MCF 10A (cell line): ENCODE data around the gene ZNF287. TPM values are rescaled to one million over a fixed set of nuclear protein-coding genes. Genes with fewer than 3 reads are reported as not detected.
"Not testable (repeated sequence)": the region's sequence is repeated elsewhere in the genome, so short reads cannot be mapped to it uniquely, and the experiment has no call there.

Experiments used
- BruUV-seq: library from RNA; stranded (reverse); fragments of 400-500 nt; replicated peaks from 2 replicates; lab custom pipeline; 2021; lab: Mats Ljungman, UMichigan
- CTCF ChIA-PET: fragments of 300-600 bp; sonication (Branson Sonifier 250); formaldehyde crosslinking; extraction: SDS; loops from one replicate; lab custom pipeline; 2021; ENCODE audit warnings: antibody characterized with exemption, inconsistent platforms; lab: Yijun Ruan, JAX
- POLR2A ChIA-PET: fragments of 300-600, 350-650 bp; sonication (Branson Sonifier 250); formaldehyde crosslinking; extraction: SDS; loops from one replicate; lab custom pipeline; 2020; ENCODE audit warnings: antibody characterized with exemption, inconsistent platforms; lab: Yijun Ruan, JAX
- DNase-seq: peaks from one replicate; pipeline ENCODE4 v3.0.0-alpha.2; 2018; ENCODE audit not compliant: unreplicated experiment
- H3K27ac Mint-ChIP-seq: one replicate; pipeline ENCODE4 v1.8.0; 2022; ENCODE audit warnings: mild to moderate bottlenecking, low read depth, mixed read lengths; ENCODE audit not compliant: unreplicated experiment
- H3K27me3 Mint-ChIP-seq: one replicate; pipeline ENCODE4 v1.8.0; 2022; ENCODE audit warnings: mixed read lengths; ENCODE audit not compliant: insufficient read depth, unreplicated experiment
- H3K36me3 Mint-ChIP-seq: one replicate; pipeline ENCODE4 v1.8.0; 2022; ENCODE audit warnings: mild to moderate bottlenecking, moderate library complexity, mixed read lengths; ENCODE audit not compliant: insufficient read depth, unreplicated experiment
- H3K4me1 Mint-ChIP-seq: one replicate; pipeline ENCODE4 v1.8.0; 2022; ENCODE audit warnings: mixed read lengths; ENCODE audit not compliant: insufficient read depth, unreplicated experiment
- H3K4me3 Mint-ChIP-seq: one replicate; pipeline ENCODE4 v1.8.0; 2022; ENCODE audit warnings: mild to moderate bottlenecking, moderate library complexity, mixed read lengths; ENCODE audit not compliant: unreplicated experiment
- H3K9me3 Mint-ChIP-seq: one replicate; pipeline ENCODE4 v1.8.0; 2022; ENCODE audit warnings: mixed read lengths; ENCODE audit not compliant: unreplicated experiment
- CTCF ChIP-seq: fragments of 200-600 bp; IDR thresholded peaks from one replicate; pipeline ENCODE4 v1.8.0; 2022; ENCODE audit warnings: antibody characterized with exemption, mild to moderate bottlenecking; ENCODE audit not compliant: unreplicated experiment
- intact Hi-C: fragments of 100-400 bp; cut with micrococcal nuclease; formaldehyde crosslinking; loops from 2 replicates; pipeline ENCODE4 v1.14.1; 2022
- total RNA-seq: library from RNA; stranded (reverse); gene quantifications from 2 replicates; pipeline ENCODE4 v1.2.3, GENCODE V29; 2022

The ZNF287 gene
- total RNA-seq, 1 experiment from 2014 or later: 2.2 TPM

GRCh38 chr17:16529906-16530305 lies 39.1 kb downstream of the ZNF287 start:
- no peaks in the 10 kb centered on the region for H3K4me1 Mint-ChIP-seq
- H3K9me3 Mint-ChIP-seq: peaks cover 7% of the 10 kb centered on the region
- intact Hi-C loops: no loop called here
- no peaks in the 10 kb centered on the region for H3K36me3 Mint-ChIP-seq
- BruUV-seq: no TSS peak
- ChIA-PET CTCF (interaction anchor here (0.7 to 2.0 kb wide), 4 partner anchors 8 to 167 kb away, joined by 3 to 10 read pairs (median 6); no protein-coding TSS in a partner anchor), POLR2A (no interaction called here)
- no peak overlapping the region for H3K27ac Mint-ChIP-seq
- peaks cover 60% of the 10 kb centered on the region for H3K27me3 Mint-ChIP-seq
- H3K4me3 Mint-ChIP-seq: no peak overlapping the region
- TF ChIP-seq CTCF: no peak
- DNase-seq: no peak

GRCh38 chr17:16527298-16527697 lies 41.7 kb downstream of the ZNF287 start:
- POLR2A ChIA-PET: no interaction called here
- no peaks in the 10 kb centered on the region for H3K36me3 Mint-ChIP-seq
- peaks cover 60% of the 10 kb centered on the region for H3K27me3 Mint-ChIP-seq
- intact Hi-C loops: no loop called here
- H3K4me3 Mint-ChIP-seq: no peak overlapping the region
- H3K9me3 Mint-ChIP-seq: peaks cover 7% of the 10 kb centered on the region
- CTCF ChIA-PET: interaction anchor here (0.6 to 1.2 kb wide), 2 partner anchors 74 to 159 kb away, joined by 3 read pairs; no protein-coding TSS in a partner anchor
- DNase-seq: no peak
- H3K4me1 Mint-ChIP-seq: no peaks in the 10 kb centered on the region
- BruUV-seq: no TSS peak
- no peak for TF ChIP-seq CTCF
- no peak overlapping the region for H3K27ac Mint-ChIP-seq

GRCh38 chr17:16525556-16525955 lies 43.4 kb downstream of the ZNF287 start:
- H3K9me3 Mint-ChIP-seq, H3K36me3 Mint-ChIP-seq, H3K4me3 Mint-ChIP-seq, CTCF ChIA-PET, POLR2A ChIA-PET, DNase-seq, H3K4me1 Mint-ChIP-seq, BruUV-seq, intact Hi-C loops, H3K27ac Mint-ChIP-seq: not testable (repeated sequence)
- H3K27me3 Mint-ChIP-seq: peaks cover 48% of the 10 kb centered on the region

- intact Hi-C loops: loop anchor here (1.0 kb wide), 3 partner anchors 68 to 158 kb away; no protein-coding TSS in a partner anchor
- Mint-ChIP-seq H3K36me3 (no peaks in the 10 kb centered on the region), H3K27ac (no peak overlapping the region), H3K4me3 (no peak overlapping the region), H3K9me3 (no peaks in the 10 kb centered on the region), H3K27me3 (peaks cover 20% of the 10 kb centered on the region), H3K4me1 (peaks cover 14% of the 10 kb centered on the region)
- TF ChIP-seq CTCF: peak; percentile 81
- DNase-seq: peak; percentile 89
- CTCF ChIA-PET: interaction anchor here (0.6 to 9.4 kb wide), 27 partner anchors 10 to 185 kb away, joined by 3 to 173 read pairs (median 6); no protein-coding TSS in a partner anchor
- BruUV-seq: no TSS peak
- POLR2A ChIA-PET: interaction anchor here (1.0 to 3.8 kb wide), 10 partner anchors 13 to 158 kb away, joined by 3 to 28 read pairs (median 7); partner anchors contain the start of gene UBB
Observed at GRCh38 chr17:16521070-16521727, 47.8 kb downstream of the ZNF287 start.
